ENCODE results near the gene TRMT112. TPM values are rescaled to one million over a fixed set of nuclear protein-coding genes. Genes with fewer than 3 reads are reported as not detected.
"Not testable (repeated sequence)": the region's sequence is repeated elsewhere in the genome, so short reads cannot be mapped to it uniquely, and the experiment has no call there.

The TRMT112 gene
- polyA plus RNA-seq, 1 donor = 183 TPM

DNA sequence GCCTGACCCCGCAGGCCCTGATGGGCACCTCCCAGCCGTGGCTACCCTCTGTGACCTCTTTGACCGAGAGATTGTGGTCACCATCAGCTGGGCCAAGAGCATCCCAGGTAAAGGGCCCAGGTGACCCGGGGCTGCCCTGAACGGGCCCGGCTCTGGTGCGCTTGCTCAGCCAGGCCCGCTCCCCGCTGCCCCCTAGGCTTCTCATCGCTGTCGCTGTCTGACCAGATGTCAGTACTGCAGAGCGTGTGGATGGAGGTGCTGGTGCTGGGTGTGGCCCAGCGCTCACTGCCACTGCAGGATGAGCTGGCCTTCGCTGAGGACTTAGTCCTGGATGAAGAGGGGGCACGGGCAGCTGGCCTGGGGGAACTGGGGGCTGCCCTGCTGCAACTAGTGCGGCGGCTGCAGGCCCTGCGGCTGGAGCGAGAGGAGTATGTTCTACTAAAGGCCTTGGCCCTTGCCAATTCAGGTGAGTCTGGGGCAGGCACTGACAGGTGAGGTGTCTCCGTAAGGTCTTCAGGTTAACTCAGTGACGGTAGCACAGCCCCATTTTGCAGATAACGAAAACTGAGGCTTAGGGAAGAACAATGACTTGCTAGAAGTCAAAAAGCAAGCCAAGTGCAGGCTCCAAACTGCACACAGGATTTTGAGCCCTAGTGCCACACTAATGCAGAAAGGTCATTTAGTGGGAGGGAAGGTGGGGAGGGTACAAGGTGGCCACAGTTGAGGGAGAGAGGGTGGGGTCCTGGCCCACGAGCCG lies 2.4 kb downstream of the TRMT112 start:
- DNase-seq = no peak

DNA sequence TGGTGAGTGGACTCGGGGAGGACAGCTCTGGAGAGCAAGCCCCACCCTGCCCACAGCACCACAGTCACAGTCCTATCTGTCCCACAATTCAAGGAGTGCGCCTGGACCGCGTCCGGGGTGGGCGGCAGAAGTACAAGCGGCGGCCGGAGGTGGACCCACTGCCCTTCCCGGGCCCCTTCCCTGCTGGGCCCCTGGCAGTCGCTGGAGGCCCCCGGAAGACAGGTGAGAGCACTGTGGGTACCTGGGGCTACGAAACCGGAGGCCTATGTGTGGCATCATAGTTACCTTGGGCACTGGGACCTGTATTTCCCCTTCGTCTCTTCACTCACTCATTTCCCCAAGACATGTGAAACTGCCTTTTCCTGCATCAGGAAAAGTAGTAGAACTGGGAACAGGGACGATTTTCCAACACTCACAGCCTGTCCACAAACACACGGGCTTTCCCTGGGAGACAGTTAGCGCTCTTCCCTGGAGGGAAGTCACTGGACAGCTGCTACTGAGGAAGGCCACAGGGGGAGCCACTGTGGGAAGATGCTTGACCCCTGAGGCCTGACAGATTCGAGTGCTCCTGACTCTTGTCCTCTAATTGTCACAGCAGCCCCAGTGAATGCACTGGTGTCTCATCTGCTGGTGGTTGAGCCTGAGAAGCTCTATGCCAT lies 3.1 kb downstream of the TRMT112 start:
- DNase-seq = no peak

DNA sequence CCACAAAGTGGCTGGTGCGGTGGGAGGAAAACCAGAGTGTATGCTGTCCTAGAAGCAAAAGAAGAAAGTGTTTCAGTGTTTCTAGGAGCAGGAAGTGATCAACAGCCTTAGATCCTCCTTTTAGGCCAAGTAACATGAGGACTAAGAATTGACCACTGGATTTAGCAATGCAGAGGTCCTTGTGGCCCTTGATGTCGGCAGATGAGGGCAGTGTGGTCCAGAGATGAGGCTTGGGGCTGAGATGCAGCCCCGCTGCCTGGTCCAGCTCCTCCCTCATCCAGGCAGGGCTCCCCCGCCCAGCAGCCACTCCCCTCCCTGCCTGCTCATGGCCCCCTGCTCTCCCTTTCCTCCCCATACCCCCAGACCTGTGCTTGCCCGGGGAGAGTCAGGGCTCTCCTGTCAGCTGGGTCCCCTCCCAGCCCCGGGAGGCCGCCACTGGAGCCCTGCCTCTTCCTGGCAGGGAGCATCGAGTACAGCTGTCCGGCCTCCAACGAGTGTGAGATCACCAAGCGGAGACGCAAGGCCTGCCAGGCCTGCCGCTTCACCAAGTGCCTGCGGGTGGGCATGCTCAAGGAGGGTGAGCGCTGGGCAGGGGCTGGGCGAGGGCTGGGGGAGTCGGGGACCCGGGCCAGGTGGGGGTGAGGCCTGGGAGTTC lies 3.7 kb downstream of the TRMT112 start:
- no peak for DNase-seq

DNA sequence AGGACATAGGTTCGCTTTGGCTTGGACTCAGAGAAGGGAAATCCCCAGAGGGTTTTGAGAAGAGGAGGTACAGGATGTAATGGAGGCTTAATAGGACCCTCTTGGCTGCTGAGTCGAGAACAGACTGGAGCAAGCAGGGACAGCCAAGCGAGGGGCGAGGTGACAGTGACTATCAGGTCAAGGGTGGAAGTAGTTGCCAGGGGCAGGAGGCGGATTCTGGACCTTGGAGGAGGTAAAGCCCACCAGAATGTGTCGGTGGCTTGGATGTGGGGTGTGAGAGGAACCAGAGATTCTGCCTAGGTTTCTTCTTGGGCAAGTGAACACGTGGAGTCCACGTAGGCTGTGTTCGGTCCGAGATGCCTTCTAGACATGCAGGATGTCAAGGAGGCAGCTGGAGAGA lies 4.4 kb downstream of the TRMT112 start:
- DNase-seq = no peak

DNA sequence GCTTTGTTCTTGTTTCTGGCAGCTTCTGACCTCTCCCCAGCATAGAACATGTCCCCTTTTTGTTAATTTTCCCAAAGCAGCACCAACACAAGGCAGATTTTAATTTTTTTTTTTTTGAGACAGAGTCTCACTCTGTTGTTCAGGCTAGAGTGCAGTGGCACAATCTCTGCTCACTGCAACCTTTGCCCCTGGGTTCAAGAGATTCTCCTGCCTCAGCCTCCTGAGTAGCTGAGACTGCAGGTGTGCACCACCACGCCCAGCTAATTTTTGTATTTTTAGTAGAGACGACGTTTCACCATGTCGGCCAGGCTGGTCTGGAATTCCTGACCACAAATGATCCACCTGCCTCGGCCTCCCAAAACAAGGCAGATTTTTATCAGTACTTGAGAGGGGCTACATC lies 9.6 kb downstream of the TRMT112 start:
- not testable (repeated sequence) for DNase-seq

DNA sequence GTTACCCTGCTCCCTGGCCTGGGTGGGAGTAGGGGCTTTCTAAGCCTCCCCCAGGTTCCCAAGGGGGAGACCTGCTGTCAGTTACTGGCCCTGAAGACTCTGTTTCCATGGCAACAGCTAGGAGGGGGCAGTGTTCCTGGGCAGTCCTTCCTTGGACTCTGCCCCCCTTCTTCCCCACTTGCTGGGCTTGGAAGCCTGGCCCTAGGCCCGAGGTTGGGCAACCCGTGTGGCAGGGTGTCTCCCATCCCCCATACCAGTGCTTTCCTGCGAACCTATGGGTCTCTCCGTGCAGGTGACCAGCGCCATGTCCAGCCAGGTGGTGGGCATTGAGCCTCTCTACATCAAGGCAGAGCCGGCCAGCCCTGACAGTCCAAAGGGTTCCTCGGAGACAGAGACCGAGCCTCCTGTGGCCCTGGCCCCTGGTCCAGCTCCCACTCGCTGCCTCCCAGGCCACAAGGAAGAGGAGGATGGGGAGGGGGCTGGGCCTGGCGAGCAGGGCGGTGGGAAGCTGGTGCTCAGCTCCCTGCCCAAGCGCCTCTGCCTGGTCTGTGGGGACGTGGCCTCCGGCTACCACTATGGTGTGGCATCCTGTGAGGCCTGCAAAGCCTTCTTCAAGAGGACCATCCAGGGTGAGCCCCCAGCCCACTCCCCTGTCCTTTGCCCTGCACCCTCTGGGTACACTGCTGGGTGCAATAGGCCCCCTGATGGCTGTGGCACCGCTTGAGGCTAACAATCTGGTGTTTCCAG lies 10.3 kb downstream of the TRMT112 start:
- DNase-seq = no peak

DNA sequence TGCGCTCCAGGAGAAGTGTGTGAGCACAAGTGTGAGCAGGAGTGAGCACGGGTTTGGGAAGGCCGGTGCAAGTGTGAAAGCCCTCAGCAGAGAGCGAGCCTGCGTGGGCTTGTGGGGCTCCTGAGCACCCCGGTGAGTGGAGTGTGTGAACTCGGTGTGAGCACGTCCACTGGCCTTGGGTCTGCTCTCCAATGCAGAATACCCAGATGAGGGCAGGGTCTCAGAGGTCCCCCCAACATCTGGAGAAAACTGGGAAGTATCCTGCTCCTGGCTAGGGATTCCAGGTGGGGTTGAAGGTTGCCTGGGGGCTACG lies 10.8 kb downstream of the TRMT112 start:
- no peak for DNase-seq

DNA sequence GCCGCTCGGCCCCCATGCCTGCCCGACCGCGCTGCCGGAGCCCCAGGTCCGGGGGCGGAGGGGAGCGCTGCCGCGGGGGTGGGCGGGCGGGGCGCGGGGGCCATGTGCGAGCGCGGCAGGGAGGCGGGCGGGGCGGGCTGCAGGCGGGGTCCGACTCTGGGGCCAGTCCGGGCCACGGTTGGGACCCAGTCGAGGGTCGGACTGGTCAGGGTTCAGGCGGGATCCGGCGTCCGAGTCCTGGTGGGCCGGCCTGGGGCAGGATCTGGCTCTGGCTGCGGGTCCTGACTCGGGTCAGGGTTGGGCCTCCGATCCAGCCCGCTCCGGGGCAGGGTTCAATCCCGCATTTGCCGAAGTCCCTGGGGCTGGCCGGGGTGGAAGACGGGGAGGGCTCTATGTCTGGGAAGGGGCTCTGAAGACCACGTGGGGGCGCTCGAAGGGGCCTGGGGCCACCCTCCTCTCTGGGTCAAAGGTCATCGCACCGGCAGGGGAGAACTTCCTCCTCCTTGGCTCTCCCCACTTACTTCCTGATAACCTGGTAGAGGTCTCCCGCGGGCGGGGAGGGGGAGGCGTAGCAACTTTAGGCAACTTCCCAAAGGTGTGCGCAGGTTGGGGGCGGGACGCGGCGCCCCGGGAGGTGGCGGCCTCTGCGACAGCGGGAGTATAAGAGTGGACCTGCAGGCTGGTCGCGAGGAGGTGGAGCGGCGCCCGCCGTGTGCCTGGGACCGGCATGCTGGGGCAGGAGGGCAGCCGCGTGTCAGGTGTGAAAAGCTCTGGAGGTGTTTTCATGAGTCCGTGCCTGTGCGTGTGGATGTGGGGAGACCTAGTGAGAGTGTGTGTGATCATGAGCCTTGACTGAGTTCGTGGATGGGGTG lies 11.4 kb downstream of the TRMT112 start:
- DNase-seq = peak; percentile 46

DNA sequence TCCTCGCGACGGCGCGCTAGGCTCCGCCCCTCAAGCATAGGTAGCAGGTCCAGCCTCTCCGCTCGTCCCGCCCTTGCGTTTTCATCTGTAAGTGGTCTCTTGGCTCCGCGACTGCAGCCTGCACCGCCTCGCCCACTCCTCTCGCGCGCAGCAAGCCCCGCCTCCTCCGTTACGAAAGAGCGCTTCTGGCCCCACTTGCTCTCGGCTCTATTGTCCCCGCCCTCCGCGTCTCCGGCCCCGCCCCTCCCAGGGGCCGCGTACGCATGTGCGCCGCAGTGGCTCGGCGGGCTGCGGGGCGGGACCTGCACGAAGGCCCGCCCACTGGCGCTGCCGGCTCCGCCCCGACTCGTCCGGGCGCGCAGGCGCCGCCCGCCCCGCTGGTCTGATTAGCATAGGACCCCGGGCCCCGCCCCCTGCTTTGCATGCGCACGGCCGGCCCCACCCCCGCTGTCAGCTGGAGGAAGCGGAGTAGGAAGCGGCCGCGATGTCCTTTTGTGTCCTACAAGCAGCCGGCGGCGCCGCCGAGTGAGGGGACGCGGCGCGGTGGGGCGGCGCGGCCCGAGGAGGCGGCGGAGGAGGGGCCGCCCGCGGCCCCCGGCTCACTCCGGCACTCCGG lies 12.2 kb downstream of the TRMT112 start, which contains the start of gene ESRRA:
Gene ESRRA, plus strand, starts transcription at position 450 of the 616 bp plus-strand sequence. CDS start 1,656 bp downstream, outside the sequence.
- peak; percentile 97 for DNase-seq

DNA sequence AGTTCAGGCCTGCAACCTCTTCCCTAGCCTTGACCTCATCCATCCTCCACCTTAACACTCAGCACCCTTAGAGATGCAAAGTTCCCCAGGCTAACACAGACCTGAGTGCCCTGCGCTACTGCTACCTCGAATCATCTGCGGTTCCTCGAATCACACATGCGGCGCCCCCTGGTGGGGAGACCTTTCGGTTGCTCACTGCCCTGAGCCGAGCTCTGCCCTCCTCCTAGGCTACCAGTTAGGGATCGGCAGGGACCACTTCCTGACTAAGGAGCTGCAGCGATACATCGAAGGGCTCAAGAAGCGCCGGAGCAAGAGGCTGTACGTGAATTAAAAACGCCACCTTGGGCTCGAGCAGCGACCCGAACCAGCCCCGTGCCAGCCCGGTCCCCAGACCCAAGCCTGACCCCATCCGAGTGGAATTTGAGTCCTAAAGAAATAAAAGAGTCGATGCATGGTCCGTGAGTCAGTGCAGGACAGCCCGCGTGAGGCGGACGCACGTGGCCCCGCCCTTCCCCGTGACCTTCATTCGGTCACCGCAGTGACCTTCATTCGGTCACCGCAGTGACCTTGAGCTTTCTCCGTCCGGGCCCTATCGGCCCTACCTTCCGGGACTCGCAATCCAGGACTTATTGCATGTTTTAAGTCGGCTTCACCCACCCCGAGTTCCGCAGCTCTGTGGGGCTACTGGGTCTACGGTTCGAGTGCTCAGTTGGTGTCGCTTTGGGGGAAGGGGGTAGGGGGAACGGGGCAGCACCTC lies 12.9 kb downstream of the TRMT112 start:
- DNase-seq = peak; percentile 86

DNA sequence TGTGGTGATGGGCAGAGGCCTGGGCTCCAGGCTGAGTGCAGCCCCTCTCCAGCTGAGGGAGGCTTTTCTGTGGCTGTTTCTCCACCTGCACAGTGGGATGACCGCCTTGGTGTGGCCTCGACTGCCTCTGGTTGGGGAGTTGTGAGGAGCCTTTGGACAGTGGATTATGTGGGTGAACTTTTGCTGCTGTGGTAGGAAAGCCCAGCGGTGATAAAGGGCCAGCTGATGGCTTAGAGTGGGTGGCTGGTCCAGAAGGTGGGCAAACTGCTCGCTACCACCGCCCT lies 13.4 kb downstream of the TRMT112 start:
- DNase-seq = no peak

DNA sequence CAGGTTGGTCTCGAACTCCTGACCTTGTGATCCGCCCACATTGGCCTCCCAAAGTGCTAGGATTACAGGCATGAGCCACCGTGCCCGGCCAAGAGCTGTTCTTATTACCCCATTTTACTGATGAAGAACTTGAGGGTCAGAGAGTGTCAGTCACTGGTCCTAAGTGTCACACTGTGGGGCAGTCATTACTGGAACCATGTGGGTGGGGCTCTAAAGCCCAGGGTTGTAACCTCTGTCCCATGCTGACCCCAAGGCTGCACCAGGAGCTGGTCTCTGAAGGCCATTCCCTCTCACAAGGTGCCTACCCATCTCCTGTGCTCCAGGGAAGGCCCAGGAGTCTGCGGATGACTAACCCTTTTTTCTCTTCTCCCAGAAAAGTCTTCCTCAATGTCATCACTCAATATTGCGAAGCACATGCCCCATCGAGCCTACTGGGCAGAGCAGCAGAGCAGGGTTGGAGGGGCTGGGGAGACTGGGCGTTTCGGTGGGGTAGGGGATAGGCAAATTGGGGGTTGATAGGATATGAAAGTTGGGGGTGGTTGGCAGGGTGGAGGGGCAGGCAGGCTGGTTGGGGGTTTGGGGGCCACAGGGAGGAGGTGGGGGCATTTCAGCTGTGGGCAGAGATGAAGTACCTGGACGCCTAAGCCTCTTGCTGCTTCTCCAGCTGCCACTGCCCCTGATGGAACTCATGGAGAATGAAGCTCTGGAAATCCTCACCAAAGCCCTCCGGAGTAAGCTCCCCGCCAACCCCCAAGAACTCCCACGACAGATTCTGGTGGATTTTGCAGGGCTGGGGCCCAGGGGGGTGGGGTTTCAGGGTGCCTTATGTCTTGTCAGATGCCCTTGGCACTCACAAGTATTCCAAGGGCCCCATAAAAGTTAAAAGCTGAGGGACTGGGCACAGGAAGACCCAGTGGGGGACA lies 14.0 kb downstream of the TRMT112 start:
- no peak for DNase-seq

DNA sequence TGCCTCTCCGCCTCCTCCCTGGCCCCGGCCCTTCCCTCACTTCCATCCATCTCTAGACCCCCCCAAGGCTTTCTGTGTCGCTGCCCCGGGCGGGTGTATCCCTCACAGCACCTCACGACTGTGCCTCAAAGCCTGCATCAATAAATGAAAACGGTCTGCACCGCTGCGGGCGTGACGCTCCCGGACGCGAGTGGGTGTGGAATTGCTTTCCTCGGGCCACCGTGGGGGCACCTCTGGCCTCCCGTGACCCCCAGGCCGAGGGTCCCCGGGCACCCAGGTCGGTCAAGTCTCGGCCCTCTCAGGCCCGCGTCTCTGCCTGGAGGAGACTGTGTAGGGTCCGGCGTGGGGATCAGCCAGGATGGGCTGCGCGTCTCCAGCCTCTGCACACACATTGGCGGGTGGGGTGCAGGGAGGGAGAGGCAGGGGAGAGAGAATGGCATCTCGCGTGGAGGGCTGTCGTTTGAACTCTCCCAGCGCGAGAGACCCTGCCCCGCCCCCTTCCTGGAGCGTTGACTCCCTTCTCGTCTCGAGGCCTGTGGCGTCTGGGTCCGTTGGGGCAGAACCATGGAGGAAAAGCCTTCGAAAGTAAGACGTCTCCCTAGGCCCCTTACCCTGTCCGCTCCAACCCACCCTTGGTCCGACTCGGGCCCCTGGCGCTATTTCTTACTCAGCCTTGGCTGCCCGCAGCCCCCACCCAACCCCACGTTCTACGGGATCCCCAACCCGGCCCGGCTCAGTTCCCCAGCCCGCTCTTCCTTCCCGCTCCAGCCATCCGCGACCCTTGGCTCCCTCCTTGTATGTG lies 17.3 kb downstream of the TRMT112 start, which contains the start of gene CATSPERZ:
Gene CATSPERZ, plus strand, starts transcription at position 512 of the 802 bp plus-strand sequence. Its CDS starts 53 bp downstream, at position 565.
- DNase-seq = no peak

DNA sequence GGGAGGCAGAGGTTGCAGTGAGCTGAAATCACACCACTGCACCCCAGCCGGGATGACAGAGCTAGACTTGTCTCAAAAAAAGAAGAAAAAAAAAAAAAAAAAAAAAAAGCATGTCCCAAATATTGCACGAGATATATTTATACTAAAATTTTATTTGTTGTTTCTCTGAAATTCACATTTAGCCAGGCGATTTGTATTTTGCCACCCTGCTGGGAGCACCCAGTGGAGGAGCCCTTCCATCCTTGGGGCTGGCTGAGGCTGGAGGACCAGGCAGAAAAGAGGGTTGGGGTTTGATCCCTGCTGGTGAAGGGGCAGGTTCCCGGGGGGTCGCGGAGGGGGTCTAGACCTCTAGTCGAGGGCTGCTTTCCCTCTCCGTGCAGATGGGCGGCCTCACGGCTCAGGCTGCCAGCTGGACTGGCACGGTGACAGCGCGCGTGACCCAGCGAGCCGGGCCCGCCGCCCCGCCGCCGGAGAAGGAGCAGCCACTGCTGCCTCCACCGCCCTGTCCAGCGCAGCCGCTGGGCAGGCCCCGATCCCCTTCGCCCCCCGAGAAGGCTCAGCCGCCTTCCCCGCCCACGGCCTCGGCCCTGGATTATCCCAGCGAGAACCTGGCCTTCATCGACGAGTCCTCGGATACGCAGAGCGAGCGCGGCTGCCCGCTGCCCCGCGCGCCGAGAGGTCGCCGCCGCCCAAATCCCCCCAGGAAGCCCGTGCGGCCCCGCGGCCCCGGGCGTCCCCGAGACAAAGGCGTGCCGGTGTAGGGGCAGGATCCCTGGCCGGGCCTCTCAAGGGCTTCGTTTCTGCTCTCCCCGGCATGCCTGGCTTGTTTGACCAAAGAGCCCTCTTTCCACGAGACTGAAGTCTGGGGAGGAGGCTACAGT lies 18.2 kb downstream of the TRMT112 start:
- DNase-seq = no peak

DNA sequence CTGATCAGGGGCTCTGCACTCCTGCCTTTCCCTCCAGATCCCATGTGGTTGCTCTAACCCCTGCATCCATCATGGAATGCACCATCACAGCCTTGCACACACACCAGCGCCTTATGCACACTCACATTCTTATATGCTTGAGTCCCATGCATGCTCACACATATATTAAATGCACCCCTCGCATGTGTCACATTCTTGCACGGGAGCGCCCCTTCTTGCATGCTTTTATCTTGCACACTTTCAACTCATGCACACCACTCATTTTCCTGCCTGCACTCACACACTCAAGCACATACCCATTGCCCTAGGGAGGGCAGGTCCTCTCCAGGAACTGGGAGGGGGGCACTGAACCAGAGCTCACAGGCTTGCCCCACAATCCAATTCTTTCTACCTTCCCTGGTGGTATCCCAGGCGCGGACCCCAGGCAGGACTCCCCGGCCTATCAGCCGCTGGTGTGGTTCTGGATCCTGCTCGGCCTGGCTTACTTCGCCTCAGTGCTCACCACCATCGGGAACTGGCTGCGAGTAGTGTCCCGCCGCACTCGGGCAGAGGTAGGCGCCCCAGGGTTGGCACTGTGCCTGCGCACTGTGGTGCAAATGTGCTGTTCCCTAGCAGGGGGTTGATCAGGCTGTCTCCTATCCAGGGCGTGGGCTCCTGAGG lies 19.5 kb downstream of the TRMT112 start:
- DNase-seq = no peak

DNA sequence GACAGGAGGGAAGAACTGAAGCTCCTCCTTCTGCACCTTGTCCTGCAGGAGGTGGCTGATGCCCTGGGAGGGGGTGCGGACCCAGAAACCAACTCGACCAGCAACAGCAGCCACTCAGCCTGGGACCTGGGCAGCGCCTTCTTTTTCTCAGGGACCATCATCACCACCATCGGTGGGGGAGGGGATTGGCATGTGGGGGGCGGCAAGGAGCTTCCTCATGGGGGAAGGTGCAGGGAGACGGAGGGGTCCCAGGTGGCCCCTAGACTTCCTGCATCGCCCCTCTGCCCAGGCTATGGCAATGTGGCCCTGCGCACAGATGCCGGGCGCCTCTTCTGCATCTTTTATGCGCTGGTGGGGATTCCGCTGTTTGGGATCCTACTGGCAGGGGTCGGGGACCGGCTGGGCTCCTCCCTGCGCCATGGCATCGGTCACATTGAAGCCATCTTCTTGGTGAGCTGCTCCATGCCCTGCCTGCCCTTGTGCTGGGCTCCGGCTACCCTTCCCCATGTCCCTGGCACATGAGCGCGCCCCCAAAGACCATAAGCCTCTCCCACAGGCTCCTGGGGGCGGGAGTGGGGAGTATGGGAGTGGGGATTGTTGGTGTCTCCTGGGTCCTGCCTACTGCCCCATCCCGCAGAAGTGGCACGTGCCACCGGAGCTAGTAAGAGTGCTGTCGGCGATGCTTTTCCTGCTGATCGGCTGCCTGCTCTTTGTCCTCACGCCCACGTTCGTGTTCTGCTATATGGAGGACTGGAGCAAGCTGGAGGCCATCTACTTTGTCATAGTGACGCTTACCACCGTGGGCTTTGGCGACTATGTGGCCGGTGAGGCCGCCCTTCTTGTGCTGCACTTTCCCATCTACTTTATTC lies 20.3 kb downstream of the TRMT112 start:
- no peak for DNase-seq

Data from left kidney (tissue), 2 donors.